Ureter (tissue), 1 donor: ENCODE measurements around the gene RFK. TPM values are rescaled to one million over a fixed set of nuclear protein-coding genes. Genes with fewer than 3 reads are reported as not detected.
"Not testable (repeated sequence)": the region's sequence is repeated elsewhere in the genome, so short reads cannot be mapped to it uniquely, and the experiment has no call there.

Experiments used
- DNase-seq: peaks from one replicate; pipeline ENCODE4 v3.0.0-alpha.2; 2020; ENCODE audit warnings: low spot score
- total RNA-seq: library from RNA; stranded (reverse); gene quantifications from one replicate; pipeline ENCODE4 v1.2.4, GENCODE V29; 2023
- donor health status: DM: yes; HTN: yes; CAD: no.

The RFK gene
- total RNA-seq: 13.5 TPM

DNA sequence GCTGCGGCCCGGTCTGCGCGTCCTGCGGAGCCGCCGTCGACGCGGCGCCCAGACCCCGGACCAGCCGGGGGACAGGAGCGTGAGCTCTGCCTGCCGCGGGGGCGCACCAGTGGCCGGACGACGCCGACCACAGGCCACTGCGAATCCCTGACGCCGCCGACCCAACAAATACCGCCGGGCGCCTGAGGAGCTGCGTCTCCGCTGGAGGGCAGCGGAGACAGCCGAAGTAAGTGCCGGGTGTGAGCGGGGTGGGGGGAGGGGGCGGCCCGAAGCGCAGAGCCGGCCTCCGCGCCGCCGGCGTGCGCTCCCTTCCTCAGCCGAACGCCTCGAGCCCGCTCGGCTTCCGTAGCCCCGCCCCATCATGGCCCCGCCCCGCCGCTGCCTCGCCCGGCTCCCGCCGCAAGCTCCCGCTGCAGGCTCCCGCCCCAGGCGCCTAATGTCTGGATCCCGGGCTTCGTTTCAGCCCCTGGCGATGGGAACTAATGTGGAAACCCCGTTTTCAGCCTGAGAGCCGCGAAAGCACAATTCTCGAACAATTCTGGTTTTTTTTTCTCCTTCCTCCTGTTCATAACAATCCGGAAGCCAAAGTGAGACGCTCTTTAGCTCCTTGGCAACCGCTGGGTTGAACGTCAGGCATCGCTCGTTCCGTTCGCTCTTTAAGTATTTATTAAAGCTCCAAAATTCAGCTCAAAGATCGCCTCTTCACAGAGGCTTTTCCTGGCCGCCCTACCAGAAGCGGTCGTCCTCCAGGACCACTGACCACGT lies at the start of gene RFK:
Gene RFK (minus strand): TSS at position 232 of the 765 bp plus-strand sequence. CDS start 255 bp downstream, outside the sequence.
- peak; percentile 92 for DNase-seq

- no peak for DNase-seq
Measured at GRCh38 chr9:76443887-76444286, 49.7 kb upstream of the RFK start.

DNA sequence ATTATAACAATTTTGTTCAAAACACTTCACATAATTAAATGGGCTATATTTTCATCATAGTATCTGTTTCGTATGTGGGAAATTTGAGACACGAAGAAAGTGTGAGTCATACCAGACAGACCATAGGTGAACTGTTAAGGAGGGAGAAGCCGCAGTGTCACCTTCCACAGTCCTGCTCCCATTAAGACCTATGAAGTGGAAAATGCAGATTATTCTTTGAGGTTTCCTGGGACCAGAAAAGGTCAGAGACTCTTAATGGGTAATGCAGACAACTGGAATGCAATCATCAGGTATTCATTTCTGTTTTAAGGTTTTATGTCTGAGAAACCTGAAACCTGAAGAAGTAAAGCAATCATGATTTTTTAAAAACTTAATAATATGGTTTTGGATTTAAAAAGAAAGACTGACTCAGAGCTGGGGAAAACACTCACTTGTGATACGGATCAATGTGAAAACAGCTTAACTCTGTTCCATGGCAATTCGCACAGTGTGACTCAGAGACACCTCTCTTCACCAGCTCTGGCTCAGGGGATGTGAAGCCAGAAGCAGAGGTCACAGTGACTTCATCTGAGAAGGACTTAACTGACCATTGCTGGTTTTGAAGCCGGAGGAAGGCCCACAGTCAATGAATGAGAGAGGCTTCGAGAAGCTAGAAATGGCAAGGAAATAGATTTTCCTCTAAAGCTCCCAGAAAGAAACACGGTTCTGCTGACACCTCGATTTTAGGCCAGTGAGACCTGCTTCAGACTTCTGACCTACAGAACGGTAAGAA lies 47.5 kb upstream of the RFK start:
- DNase-seq: no peak

DNA sequence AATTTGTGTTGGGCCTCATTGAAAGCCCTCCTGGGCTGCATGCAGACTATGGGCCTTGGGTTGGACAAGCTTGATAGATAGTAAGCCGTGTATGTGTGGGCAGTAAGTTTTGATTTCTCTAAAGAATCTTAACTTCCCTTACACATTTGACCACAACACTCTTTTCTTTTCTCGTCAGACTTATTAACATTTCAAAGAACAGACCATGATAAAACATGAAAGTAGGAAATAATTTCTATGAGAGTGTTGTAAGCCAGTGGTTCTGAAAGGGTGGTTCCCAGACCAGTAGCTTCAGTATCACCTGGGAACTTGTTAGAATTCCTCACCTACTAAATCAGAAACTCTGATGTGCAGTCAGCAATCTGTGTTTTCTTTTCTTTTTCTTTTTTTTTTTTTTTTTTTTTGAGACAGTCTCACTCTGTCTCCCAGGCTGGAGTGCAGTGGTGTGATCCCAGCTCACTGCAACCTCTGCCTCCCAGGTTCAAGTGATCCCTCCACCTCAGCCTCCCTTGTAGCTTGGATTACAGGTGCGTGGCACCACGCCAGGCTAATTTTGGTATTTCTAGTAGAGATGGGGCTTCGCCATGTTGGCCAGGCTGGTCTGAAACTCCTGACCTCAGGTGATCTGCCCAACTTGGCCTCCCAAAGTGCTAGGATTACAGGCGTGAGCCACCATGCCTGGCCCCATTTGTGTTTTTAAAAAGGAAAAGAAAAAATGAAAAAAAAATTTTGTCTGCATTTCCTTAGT lies 44.8 kb upstream of the RFK start:
- no peak for DNase-seq

GRCh38 chr9:76437017-76437699 lies 42.9 kb upstream of the RFK start:
- not testable (repeated sequence) for DNase-seq

GRCh38 chr9:76434897-76435296 lies 40.7 kb upstream of the RFK start:
- not testable (repeated sequence) for DNase-seq

- DNase-seq: no peak
Measured at GRCh38 chr9:76433836-76434235, 39.6 kb upstream of the RFK start.

GRCh38 chr9:76433406-76433805 lies 39.2 kb upstream of the RFK start:
- no peak for DNase-seq

DNA sequence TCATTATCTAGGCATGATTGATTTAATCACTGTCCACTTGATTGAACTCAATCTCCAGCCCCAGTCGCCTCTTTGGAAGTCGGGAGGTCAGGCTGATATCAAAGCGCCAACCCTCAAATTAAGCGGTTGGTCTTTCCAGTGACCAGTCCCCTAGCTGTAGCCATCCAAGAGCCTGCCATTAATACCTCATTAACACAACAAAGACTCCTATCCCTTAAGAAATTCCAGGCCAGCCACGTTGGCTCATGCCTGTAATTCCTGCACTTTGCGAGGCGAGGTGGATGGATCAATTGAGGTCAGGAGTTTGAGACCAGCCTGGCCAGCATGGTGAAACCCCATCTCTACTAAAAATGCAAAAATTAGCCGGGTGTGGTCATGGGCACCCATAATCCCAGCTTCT lies 37.4 kb upstream of the RFK start:
- DNase-seq: no peak

GRCh38 chr9:76426807-76427419 lies 32.7 kb upstream of the RFK start:
- DNase-seq: no peak

DNA sequence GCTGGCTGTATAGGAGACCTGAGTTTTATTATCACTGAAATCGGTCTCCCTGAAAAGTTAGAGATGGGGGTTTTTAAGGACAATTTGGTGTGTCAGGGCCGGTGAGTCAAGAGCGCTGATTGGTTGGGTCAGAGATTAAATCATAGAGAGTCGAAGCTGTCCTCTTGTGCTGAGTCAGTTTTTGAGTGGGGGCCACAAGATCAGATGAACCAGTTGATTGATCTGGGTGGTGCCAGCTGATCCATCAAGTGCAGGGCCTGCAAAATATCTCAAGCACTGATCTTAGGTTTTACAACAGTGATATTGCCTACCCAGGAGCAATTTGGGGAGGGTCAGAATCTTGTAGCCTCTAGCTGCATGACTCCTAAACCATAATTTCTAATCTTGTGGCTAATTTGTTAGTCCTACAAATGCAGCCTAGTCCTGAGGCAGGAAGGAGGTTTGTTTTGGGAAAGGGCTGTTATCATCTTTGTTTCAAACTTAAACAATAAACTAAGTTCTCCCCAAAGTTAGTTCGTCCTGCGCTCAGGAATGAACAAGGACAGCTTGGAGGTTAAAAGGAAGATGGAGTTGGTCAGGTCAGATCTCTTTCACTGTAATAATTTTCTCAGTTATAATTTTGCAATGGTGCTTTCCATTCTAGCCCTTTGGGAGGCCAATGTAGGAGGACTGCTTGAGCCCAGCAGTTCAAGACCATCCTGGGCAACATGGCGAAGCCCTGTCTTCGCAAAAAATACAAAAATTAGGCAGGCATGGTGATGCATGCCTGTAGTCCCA lies 31.6 kb upstream of the RFK start:
- no peak for DNase-seq

DNA sequence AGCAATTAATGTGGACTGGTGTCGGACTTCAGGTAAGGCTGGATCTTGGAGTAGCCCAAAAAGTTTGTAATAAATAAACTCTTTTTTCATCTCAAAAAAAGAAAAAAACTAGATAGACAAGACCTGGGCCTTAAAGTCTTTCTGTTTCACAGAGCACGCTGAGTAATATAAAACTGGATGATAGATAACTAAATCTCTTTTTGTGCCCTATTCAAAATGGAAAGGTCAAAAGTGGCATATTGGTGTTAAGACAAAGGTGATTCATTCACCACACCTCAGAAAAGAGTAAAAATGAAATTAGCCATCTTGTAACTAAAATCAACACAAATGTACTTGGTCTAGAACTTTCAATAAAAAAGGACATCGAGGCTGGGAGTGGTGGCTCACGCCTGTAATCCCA lies 30.3 kb upstream of the RFK start:
- DNase-seq: no peak

- DNase-seq: no peak
Measured at GRCh38 chr9:76423216-76424177, 29.3 kb upstream of the RFK start.

DNA sequence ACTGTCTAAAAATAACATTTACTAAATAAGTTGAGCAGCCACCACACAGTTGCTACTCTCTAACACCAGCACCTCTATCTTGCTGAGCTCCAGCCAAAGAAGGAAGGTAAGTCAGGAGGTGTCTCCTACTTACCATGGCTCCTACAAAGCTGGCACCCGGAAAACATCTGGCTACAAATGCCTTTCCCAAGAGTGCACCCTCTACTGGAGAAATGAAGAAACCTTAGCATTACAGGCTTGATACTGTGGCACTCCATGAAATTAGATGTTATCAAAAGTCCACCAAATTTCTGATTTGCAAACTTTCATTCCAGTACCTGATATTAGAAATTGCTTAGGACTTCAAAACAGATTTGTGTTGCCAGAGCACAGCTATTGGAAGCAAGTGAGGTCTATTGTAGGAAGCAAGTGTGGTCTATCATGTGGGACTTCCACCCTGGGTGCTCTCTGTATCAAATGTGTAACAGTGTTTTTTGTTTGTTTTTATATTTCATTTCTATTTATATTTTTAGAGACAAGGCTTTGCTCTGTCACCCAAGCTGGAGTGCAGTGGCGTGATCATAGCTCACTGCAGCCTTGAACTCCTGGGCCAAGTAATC lies 25.7 kb upstream of the RFK start:
- DNase-seq: no peak

DNA sequence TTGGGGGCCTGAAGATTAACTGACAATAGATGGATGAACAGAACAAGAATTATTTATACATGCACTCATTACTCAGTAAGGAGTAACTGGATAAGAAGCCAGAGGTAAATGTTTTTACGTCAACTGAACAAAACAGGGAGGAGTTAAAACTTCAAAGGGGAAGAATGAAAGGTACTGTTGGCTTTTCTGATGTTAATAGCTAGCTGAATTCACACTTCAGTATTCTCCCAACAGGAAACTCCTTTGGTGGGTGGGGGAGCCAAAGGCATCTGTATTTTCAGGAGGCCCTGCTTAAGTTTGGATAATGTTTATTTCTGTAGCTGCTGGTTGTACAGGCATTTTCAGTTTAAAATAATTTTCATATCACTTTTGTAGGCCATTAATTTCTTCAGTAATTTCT lies 23.2 kb upstream of the RFK start:
- DNase-seq: no peak

- no peak for DNase-seq
Measured at GRCh38 chr9:76415731-76416130, 21.5 kb upstream of the RFK start.

GRCh38 chr9:76415154-76415553 lies 20.9 kb upstream of the RFK start:
- DNase-seq: no peak

DNA sequence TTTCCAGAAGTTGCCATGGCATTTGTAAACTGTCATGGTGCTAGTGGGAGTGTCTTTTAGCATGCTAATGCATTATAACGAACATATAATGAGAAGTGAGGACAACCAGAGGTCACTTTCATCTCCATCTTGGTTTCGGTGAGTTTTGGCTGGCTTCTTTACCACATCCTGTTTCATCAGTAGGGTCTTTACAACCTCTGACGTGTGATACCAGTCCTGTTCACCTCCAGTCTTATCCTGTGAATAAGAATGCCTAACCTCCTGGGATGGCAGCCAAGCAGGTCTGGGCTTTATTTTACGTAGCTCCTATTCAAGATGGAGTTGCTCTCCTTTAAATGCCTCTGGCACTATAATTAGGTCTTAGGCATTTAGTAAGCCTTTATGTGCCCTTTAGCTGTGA lies 20.4 kb upstream of the RFK start:
- no peak for DNase-seq

- DNase-seq: no peak
Measured at GRCh38 chr9:76413658-76414057, 19.4 kb upstream of the RFK start.
